GM12875 (cell line): ENCODE data around the gene GUCY2D.

Source experiments
- H3K4me3 ChIP-seq: one replicate; pipeline ENCODE4 v1.5.1; 2011; ENCODE audit warnings: low read depth, low read length, control low read depth
- CTCF ChIP-seq: IDR thresholded peaks from 2 replicates; pipeline ENCODE4 v1.5.1; 2011; ENCODE audit warnings: low read depth, mild to moderate bottlenecking, control low read depth, inconsistent platforms, low read length, moderate library complexity, borderline replicate concordance; ENCODE audit not compliant: insufficient read depth

Gene GUCY2D

GRCh38 chr17:8041249-8041928, 39.0 kb downstream of the GUCY2D start:
- TF ChIP-seq CTCF: peak; percentile 48
- no peak overlapping the region for H3K4me3 ChIP-seq

- TF ChIP-seq CTCF: no peak
- H3K4me3 ChIP-seq: no peak overlapping the region
Measured at GRCh38 chr17:8041979-8042378, 39.6 kb downstream of the GUCY2D start.

GRCh38 chr17:8044819-8045810, 42.7 kb downstream of the GUCY2D start:
- H3K4me3 ChIP-seq: no peak overlapping the region
- TF ChIP-seq CTCF: no peak

- H3K4me3 ChIP-seq: no peak overlapping the region
- TF ChIP-seq CTCF: no peak
Measured at GRCh38 chr17:8046306-8046928, 44.0 kb downstream of the GUCY2D start.

GRCh38 chr17:8046929-8047768, 44.7 kb downstream of the GUCY2D start:
- no peak overlapping the region for H3K4me3 ChIP-seq
- TF ChIP-seq CTCF: no peak

GRCh38 chr17:8047769-8048110, 45.3 kb downstream of the GUCY2D start:
- no peak overlapping the region for H3K4me3 ChIP-seq
- TF ChIP-seq CTCF: no peak
